ENCODE measurements around the gene VTCN1. TPM values are rescaled to one million over a fixed set of nuclear protein-coding genes. Genes with fewer than 3 reads are reported as not detected.

Gene VTCN1
- total RNA-seq, 4 donors from 2014 or later: not detected

DNA sequence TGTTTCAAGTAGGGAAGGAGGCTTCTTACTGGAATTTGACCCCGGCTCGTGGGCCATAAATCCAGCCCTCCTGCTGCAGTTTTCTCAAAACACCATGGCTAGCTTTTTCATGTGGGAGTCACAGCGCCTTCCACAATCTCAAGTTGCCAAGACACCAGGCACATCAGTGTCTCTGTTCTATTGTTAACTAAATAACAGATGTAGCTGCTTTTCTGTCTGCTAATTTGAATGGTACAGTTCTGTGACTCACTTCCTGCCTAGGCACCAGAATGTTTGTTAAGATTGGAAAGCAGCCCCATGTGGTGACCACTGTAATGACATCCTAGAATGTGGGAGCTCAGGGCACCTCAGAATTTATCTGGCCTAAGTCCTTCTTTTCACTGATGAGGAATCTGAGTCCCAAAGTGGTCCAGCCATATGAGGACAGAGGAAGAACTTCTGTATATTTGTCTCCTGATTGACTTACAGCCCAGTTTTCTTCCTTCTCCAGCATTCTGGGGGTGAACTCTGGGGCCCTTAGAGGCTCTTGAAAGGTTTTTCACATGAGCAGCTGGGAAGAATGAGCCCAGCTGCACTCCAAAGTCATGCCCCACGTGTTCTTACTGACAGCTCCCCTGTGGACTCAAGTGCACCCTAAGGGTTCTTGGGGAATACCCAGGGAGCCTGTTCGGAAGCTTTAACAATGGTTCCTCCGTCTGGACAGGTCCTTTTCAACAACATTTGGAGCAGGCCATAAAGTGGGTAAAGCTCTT, 116.7 kb downstream of the VTCN1 start:
- peak; percentile 92 to 94 for DNase-seq
- H3K4me3 ChIP-seq (replicated peaks in 1 of 3): no peak overlapping the region
- peaks cover 33 to 43% of the 10 kb centered on the region in 2 donors for H3K4me1 ChIP-seq
- H3K27ac ChIP-seq: peak overlapping the region; percentile 78 to 86 (median 80)
- no peaks in the 10 kb centered on the region for H3K27me3 ChIP-seq
- 63 to 73% methylated on average over 6 of the region's 6 CpGs for WGBS, 2 donors
- no peaks in the 10 kb centered on the region for H3K9me3 ChIP-seq
- H3K36me3 ChIP-seq: no peaks in the 10 kb centered on the region
- TF ChIP-seq CTCF (IDR thresholded peaks at IDR 0.05) (peak in 4 of 6 experiments; percentile 28 to 53 (median 40)), POLR2A (IDR thresholded peaks at IDR 0.05) (no peak)
- intact Hi-C loops (cut with DNase I): no loop called here

MicroRNAs encoded within 50 kb of the gene (microRNA counts, 767-probe panel; counts per million panel counts)
- microRNA hsa-miR-942: 0 to 2,186 counts per million in 2 donors

Small RNA genes lying within 50 kb of the gene (microRNA-seq; reads per million reads assigned to microRNA genes)
- gene MIR942: 9.5 reads per million, percentile 25 among the genes with 10 or more reads in this experiment

Small RNA genes lying within 50 kb of the gene (small RNA-seq; reads per million reads assigned to genes)
- not detected for gene MIR942
- not detected for gene RF00017

Other genes with a start within 250 kb of the VTCN1 start
- gene CD101, start 209.2 kb downstream of the VTCN1 start, total RNA-seq: 1 to 10 TPM in 1 of 4 donors, under 1 TPM in 3; 0.13 to 1.3 (median 0.73) TPM
- gene TTF2, start 150.6 kb downstream of the VTCN1 start, total RNA-seq: 10 to 100 TPM in 3 of 4 donors, 1 to 10 TPM in 1; 6.0 to 32.3 (median 17.2) TPM
- 1 to 10 TPM; 5.1 to 7.3 (median 6.3) TPM for gene TRIM45, start 89.2 kb downstream of the VTCN1 start, total RNA-seq
- 10 to 100 TPM; 55.0 to 84.2 (median 79.8) TPM for gene MAN1A2, start 156.5 kb upstream of the VTCN1 start, total RNA-seq